Activated T-cell treated with anti-CD3 and anti-CD28 coated beads, Interleukin-2, amount 50 U/mL, for 48 hours (primary cell): ENCODE results near the gene SYNPO2L.
A peak's percentile ranks its signal among the peaks of the same experiment; 100 is the strongest.
"Not testable (repeated sequence)": the region's sequence is repeated elsewhere in the genome, so short reads cannot be mapped to it uniquely, and the experiment has no call there.

Source experiments
- DNase-seq, 2 experiments: peaks; one replicate each; pipeline ENCODE4 v3.0.0-alpha.2; 2020

The SYNPO2L gene

GRCh38 chr10:73648975-73649829 lies 6.6 kb downstream of the SYNPO2L start:
- DNase-seq: no peak

- DNase-seq: no peak
Observed at GRCh38 chr10:73647875-73648651, 7.8 kb downstream of the SYNPO2L start.

GRCh38 chr10:73647211-73647874 lies 8.5 kb downstream of the SYNPO2L start:
- peak; percentile 59 to 62 for DNase-seq

DNA sequence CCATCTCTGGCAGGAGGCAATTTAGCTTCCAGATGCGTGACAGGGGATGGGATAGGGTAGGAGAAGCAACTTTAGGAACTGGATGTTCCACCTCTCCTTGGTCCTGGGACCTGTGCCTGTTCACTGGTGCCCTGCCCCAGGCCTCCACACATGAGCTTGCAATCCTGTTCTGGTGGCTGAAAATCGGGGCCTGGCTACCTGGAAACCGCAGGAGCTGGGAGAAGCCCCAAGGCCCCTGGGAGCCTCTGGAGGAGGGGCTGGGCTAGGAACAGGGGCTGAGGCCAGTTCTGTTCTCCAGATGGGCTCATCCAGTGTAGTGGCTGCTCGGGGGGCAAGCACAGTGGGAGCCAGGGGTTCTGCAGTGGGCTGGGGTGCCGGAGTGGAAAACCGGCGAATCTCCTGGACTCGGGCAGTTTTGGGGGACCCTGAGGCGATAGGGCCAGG lies 9.2 kb downstream of the SYNPO2L start:
- DNase-seq: no peak

DNA sequence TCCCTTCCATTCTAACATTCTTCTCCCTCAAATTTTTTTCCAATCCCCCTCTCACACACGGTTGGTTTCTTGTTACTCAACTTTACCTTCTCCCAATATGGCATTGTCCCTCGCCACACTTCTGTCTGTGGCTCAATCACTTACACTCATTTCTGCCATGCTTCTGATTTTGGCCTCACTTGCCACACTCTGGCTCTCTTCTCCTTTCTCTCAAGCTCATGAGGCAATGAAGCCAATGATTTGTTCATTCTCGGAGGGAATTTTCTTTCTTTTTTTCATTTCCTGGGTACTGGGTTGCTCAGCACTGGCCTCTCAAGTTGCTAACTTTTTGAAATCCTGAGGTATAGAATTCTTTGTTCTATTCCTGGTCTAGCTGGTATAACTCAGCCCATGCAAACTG lies 10.6 kb downstream of the SYNPO2L start:
- no peak for DNase-seq

DNA sequence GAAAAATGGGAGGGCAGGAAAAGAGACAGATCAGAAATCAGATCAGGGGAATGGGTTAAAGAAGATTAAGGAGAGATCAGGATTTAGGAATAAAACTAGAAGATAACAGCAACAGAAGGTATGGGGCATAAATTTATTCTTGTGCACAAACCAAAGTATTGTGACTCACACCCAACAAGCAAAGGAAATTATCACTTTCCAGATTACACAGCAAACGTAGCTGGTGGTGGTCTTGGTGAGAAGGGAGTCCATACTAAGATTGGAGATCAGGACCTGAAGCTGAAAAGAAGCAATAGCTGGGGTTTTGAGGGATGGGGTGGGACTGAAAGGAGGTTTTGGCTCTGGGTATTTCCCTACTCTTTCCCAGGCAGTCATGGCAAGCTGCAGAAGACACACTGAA lies 11.1 kb downstream of the SYNPO2L start:
- DNase-seq: no peak

DNA sequence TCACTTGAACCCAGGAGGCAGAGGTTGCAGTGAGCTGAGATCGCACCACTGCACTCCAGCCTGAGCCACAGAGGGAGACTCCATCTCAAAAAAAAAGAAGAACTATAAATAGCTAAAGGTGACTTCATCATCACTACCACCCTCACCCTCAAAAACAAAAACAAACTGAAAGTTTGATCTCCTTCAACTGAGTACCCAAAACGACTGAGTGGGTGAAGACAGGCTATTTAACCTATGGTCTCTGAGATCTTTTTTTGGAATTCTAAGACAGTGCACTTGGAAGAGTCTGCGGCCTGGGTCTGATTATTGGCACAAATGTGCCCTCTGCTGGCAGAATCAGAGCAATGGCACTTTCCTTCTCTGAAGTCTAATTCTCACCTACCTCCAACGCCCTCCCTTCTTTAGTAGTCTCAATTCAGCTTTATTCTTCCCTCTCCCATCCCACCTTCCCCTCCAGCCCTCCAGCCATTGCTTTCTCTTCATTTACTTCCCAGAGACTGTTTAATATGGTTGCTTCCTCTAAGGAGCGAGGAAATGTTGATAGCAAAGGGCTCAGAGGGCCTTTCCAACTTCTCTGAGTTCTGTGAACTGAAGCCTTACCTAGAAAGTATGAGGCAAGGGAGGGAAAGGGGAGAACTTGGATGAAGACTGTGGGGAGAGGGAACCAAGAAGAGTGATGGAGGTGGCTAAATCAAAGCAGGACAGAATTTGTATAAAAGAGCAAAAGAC lies 11.7 kb downstream of the SYNPO2L start:
- DNase-seq: peak; percentile 58 to 62

DNA sequence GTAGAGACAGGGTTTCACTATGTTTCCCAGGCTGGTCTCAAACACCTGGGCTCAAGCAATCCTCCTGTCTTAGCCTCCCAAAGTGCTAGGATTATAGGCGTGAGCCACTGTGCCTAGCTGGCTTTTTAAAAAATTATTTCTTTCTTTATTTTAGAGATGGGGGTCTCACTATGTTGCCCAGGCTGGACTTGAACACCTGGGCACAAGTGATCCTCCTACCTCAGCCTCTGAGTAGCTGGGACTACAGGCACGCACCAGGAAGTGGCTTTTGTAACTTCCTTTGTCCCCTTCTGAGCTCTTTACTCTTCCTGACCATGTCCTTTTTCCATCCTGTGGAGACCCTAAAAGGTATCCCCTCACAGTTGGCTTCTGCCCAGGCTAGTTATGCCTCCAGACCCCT lies 12.5 kb downstream of the SYNPO2L start:
- no peak for DNase-seq

GRCh38 chr10:73641328-73642060 lies 14.3 kb downstream of the SYNPO2L start, which contains the start of gene MYOZ1:
TSS of gene MYOZ1 (minus strand) at chr10:73641474. CDS start at chr10:73640017, 1,457 bp downstream.
- no peak for DNase-seq

DNA sequence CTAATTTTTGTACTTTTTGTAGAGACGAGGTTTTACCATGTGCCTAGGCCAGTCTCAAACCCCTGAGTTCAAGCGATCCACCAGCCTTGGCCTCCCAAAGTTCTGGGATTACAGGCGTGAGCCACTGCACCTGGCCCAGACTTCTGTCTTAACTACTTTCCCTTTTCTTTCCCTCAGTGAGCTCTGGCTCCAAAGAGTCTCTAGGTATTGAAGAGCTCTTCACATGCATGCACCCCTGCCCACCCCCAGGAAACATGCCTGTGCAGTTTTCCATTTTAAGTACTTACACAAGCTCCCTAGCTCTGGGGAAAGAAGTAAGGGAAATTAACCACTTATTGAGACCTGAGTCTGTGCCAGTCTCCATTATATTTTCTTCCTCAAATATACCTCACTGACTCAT lies 16.5 kb downstream of the SYNPO2L start:
- DNase-seq: no peak

DNA sequence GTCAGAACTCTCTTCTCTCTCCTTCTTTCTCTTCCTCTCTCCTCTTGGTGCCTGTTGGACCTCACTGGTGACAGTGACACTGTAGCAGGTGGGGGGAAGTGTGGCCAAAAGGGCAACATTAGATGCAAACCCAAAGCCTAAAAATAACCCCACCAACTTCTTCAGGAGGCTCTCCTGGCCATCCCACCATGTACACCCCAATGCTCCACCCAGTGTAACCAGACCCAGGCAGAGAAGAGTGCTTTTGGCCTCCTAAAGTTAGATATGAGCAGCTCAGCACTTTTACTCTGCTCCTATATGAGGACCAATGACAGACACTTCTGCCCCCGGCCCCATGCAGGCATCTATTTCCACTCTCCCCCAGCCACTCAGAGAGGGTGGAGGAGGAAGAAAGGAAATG lies 20.0 kb downstream of the SYNPO2L start:
- no peak for DNase-seq

DNA sequence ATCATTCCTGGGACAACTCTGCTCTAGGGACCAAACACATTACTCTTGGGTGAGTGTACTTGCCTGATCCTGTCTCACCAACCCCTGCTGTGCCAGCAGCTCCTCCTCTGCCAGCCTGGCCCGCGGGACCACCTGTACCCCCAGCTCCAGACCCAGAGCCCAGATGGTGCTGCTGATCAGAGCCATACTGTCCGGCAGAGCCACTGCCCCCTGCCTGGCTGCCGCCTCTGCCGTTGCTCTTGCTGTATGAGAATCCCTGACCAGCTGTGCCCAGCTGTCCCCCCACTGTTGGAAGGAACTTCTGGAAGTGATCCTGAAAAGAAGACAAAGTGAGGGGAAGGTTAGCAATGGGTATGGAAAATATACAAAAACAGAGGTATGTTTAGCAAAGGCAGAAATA lies 21.4 kb downstream of the SYNPO2L start:
- DNase-seq: no peak

- DNase-seq: no peak
Observed at GRCh38 chr10:73629165-73629564, 26.7 kb downstream of the SYNPO2L start.

GRCh38 chr10:73628405-73628804 lies 27.4 kb downstream of the SYNPO2L start:
- no peak for DNase-seq

GRCh38 chr10:73627300-73627699 lies 28.5 kb downstream of the SYNPO2L start:
- no peak for DNase-seq

DNA sequence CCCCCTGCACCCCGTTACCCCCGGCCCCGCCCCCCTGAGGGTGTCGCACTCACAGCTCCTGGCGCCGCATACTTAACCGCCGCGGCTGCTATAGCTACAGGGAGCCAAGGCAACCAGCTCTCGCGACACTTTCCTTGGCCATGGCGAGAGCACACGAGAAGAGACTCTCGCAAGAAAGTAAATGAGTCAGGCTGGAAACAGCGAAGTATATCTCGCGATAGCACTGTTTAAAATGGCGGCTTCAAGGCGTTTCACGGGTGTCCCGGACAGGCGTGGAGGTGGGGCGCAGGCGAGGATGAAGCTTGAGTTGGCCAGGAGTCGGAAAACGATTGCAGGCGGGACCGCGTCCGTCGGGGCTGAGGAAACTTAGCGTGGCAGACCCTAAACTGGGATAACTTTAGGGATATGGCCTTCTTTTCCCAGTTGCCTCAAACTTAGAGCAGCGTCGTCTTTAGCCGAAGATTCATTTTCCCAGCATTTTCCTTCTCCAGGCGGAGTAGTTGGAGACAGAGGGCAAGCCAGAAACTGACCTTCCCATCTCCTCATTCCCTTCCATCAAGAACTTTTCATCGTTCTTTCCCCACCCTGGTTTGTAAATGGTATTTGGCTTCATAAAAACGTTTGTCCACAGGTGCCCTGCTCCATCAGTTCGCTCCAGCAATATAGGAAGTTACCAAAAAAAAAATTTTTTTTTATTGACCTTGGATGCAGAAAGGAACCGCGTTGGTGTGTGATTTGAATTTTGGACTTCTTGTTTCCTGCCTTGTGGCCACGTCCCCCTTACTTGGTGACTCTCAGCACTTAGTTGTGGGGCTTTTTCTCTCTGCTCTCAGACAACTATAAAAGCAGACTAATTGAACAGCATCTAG lies 29.7 kb downstream of the SYNPO2L start:
- DNase-seq: peak; percentile 91 to 93

DNA sequence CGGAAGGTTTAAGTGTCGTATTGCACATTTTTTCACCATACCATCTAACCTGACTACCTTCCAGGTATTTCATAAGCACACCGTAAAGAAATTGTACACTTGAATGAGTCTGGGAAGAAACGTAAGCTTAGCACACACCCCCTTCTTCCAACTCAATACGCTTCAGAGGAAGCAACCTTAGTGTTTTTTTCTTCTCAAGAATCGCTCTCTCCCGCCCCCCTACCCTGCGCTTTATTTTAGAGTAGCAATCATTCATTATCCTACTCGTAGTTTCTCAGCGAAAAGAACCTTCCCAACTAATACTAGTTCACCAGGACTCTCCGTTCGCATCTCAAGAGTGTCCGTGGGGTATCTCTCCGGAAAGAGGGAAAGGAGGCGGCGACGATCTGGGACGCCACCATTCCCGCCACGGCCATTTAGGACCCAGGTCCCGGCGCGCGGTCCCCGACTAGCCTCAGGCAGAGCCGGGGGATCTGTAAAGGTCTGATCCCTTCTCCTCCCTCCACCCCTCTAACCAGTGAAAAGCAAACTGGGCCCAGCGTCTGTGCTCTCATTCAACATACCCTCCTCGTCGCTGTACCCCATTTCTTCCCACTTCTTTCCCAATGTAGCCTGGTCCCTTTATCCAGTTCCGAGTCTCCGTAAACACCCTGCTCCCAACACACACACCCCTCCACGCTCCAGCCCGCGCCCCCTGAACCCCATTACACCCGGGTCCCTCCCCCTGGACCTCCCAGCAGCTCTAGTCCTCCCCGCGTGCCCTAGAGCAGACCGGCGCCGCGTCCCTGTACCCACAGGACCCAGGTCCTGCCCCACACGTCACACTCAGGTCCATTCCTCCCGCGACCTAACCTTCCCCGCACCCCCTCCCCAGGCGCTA lies 30.6 kb downstream of the SYNPO2L start:
- no peak for DNase-seq

DNA sequence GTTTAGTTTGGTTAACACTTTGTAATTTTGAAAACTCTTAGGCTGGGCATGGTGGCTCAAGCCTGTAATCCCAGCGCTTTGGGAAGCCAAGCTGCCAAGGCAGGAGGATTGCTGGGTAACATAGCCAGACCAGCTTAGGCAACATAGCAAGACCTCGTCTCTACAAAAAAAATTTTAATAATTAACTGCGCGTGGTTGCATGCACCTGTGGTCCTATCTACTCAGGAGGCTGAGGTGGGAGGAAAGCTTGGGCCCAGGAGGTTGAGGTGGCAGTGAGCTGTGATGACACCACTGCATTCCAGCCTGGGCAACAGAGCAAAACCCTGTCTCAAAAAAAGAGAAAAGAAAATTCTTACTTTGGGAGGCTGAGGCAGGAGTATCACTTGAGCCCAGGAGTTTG lies 32.8 kb downstream of the SYNPO2L start:
- DNase-seq: no peak

GRCh38 chr10:73620974-73621373 lies 34.9 kb downstream of the SYNPO2L start:
- DNase-seq: not testable (repeated sequence)

- not testable (repeated sequence) for DNase-seq
Observed at GRCh38 chr10:73617143-73617542, 38.7 kb downstream of the SYNPO2L start.
